ENCODE results near the gene SLC5A11. TPM values are rescaled to one million over a fixed set of nuclear protein-coding genes. Genes with fewer than 3 reads are reported as not detected.

SLC5A11 gene
- total RNA-seq, 1 experiment from 2014 or later: 0.47 TPM

DNA sequence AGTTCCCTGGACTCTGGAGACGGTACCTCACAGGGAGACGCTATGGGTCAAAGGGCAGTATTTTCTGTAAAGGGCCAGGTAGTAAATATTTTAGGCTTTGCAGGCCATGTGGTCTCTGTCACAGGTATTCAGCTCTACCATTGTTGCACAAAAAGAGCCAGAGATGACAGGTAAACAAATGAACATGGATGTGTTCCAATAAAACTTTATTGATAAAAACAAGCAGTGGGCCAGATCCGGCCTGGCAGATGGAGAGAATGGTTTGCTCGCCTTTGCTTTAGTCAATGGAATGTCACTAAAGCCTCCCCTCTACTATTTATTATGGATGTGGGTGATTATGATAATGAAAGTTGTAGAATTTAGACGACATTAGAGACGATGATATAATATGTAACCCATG is 8.9 kb upstream of the SLC5A11 start:
- Histone ChIP-seq H3K4me2 (ENCODE audit: low read length) (no peak overlapping the region), H3K4me1 (ENCODE audit: control insufficient read depth in 1 of 2, insufficient read depth in 2 of 2, low read length in 2 of 2) (peaks cover 0 to 14% of the 10 kb centered on the region in 2 experiments; a peak in 2 of 4 replicates), H3K9me2 (ENCODE audit: insufficient read depth) (no peaks in the 10 kb centered on the region), H2AFZ (ENCODE audit: low read depth, low read length, poor library complexity, severe bottlenecking) (no peak overlapping the region), H3K27ac (ENCODE audit: low read depth, low read length) (no peak overlapping the region), H3K4me3 (replicated peaks in 1 of 2; ENCODE audit: low read depth in 1 of 2, low read length in 2 of 2) (no peak overlapping the region), H3K9me3 (ENCODE audit: control insufficient read depth in 1 of 2, insufficient read depth in 1 of 2, low read depth in 1 of 2, low read length in 2 of 2) (no peaks in the 10 kb centered on the region), H3K36me3 (ENCODE audit: control insufficient read depth in 1 of 2, insufficient read depth in 2 of 2, low read length in 2 of 2) (no peaks in the 10 kb centered on the region), H4K20me1 (ENCODE audit: insufficient read depth) (no peaks in the 10 kb centered on the region), H3K9ac (ENCODE audit: low read length) (no peak overlapping the region), H3K79me2 (ENCODE audit: insufficient read depth, low read length) (no peaks in the 10 kb centered on the region), H3K27me3 (ENCODE audit: insufficient read depth, low read length) (no peaks in the 10 kb centered on the region)
- no TSS peak for BruUV-seq (replicated peaks)
- ChIA-PET CTCF (no interaction called here), RAD21 (ENCODE audit: low non-redundant PET in 1 of 2, low total read pairs in 2 of 2, uncharacterized antibody in 2 of 2, unreplicated experiment in 2 of 2) (no interaction called here), POLR2A (no interaction called here)
- no peak for DNase-seq (ENCODE audit: low read depth, low spot score)
- intact Hi-C loops (cut with micrococcal nuclease): no loop called here
- TF ChIP-seq SRF (IDR thresholded peaks at IDR 0.05; ENCODE audit: low read depth): no peak
- TF ChIP-seq EZH2phosphoT487 (IDR thresholded peaks at IDR 0.05; ENCODE audit: borderline replicate concordance): no peak
- TF ChIP-seq TCF7L2 (IDR thresholded peaks at IDR 0.05; ENCODE audit: borderline replicate concordance, extremely low read depth, insufficient read depth, insufficient read length): no peak
- no peak for TF ChIP-seq POLR2AphosphoS5 (IDR thresholded peaks at IDR 0.05; ENCODE audit: low read depth, low read length)
- no peak for TF ChIP-seq YY1 (IDR thresholded peaks at IDR 0.05; ENCODE audit: extremely low read depth, insufficient replicate concordance, low read depth, low read length)
- no peak for TF ChIP-seq CBX3 (IDR thresholded peaks at IDR 0.05; ENCODE audit: low read depth)
- TF ChIP-seq CEBPB (IDR thresholded peaks at IDR 0.05; ENCODE audit: low read depth): no peak
- TF ChIP-seq, protein P1, sequence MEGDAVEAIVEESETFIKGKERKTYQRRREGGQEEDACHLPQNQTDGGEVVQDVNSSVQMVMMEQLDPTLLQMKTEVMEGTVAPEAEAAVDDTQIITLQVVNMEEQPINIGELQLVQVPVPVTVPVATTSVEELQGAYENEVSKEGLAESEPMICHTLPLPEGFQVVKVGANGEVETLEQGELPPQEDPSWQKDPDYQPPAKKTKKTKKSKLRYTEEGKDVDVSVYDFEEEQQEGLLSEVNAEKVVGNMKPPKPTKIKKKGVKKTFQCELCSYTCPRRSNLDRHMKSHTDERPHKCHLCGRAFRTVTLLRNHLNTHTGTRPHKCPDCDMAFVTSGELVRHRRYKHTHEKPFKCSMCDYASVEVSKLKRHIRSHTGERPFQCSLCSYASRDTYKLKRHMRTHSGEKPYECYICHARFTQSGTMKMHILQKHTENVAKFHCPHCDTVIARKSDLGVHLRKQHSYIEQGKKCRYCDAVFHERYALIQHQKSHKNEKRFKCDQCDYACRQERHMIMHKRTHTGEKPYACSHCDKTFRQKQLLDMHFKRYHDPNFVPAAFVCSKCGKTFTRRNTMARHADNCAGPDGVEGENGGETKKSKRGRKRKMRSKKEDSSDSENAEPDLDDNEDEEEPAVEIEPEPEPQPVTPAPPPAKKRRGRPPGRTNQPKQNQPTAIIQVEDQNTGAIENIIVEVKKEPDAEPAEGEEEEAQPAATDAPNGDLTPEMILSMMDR (IDR thresholded peaks at IDR 0.05 in 2 of 3, conservative IDR thresholded peaks at IDR 0.05 in 1 of 3; ENCODE audit: borderline replicate concordance in 1 of 3, insufficient read depth in 1 of 3, low read depth in 2 of 3, low read length in 2 of 3): no peak
- no peak for TF ChIP-seq ZFX (IDR thresholded peaks at IDR 0.05)
- TF ChIP-seq, protein P2, sequence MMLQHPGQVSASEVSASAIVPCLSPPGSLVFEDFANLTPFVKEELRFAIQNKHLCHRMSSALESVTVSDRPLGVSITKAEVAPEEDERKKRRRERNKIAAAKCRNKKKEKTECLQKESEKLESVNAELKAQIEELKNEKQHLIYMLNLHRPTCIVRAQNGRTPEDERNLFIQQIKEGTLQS (IDR thresholded peaks at IDR 0.05): no peak
- ATAC-seq: no peak

Measured in HCT116 (cell line).